ENCODE data around the gene DENND2C. TPM values are rescaled to one million over a fixed set of nuclear protein-coding genes. Genes with fewer than 3 reads are reported as not detected.

The DENND2C gene
- total and polyA plus RNA-seq, 2 donors (not counting 1 experiment from before 2014, with no cell fraction given), result 1.3 to 1.7 TPM

DNA sequence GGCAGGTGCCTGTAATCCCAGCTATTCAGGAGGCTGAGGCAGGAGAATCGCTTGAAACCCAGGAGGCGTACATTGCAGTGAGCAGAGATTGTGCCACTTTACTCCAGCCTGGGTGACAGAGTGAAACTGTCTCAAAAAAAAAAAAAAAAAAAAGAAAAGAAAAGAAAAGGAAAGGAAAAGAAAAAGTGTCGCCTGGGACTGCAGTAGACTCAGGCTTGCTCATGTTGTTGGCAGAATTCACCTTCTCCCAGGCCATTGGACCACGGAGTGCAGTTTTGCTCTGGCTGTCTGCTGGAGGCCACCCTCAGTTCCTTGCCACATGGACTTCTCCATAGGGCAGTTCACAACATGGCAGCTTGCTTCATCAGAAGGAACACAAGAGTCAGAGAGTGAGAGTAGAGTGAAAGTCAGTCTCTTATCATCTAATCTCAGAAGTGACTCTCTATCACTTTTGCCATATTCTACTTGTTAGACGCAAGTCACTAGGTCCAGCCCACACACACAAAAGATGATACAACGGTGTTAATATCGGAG, 117.7 kb downstream of the DENND2C start:
- H3K27me3 ChIP-seq (ENCODE audit: control insufficient read depth, insufficient read depth, low read length), result no peaks in the 10 kb centered on the region

DNA sequence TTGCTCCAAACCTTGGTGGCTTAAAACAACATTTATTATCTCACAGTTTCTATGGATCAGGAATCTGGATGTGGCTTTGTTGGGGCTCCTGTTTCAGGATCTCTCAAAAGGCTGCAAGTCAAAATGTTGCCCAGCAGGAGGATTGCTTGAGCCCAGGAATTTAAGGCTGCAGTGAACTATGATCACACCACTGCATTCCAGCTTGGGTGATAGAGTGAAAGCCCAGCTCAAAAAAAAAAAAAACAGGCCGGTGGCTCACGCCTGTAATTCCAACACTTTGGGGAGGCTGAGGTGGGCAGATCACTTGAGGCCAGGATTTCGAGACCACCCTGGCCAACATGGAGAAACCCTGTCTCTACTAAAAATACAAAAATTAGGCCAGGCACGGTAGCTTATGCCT, 118.4 kb downstream of the DENND2C start:
- no peaks in the 10 kb centered on the region for H3K4me1 ChIP-seq (ENCODE audit: control insufficient read depth, extremely low read depth, insufficient read depth, low read length)
- H4K20me1 ChIP-seq (ENCODE audit: control insufficient read depth, extremely low read depth, insufficient read depth, low read length), result no peaks in the 10 kb centered on the region
- H3K27ac ChIP-seq (ENCODE audit: insufficient read depth, low read length), result no peak overlapping the region
- no peaks in the 10 kb centered on the region for H3K79me2 ChIP-seq (ENCODE audit: control insufficient read depth, insufficient read depth, low read length)
- no peak for DNase-seq (ENCODE audit: low read depth in 2 of 2)
- H3K9me3 ChIP-seq (ENCODE audit: control insufficient read depth, insufficient read depth, low read depth, low read length), result no peaks in the 10 kb centered on the region
- H3K9ac ChIP-seq (ENCODE audit: insufficient read depth, low read length), result no peak overlapping the region
- no peak overlapping the region for H3K4me2 ChIP-seq (ENCODE audit: extremely low read depth, insufficient read depth, low read length)
- no peak overlapping the region for H2AFZ ChIP-seq (ENCODE audit: low read length)
- no peaks in the 10 kb centered on the region for H3K27me3 ChIP-seq (ENCODE audit: control insufficient read depth, insufficient read depth, low read length)
- TF ChIP-seq EZH2 (IDR thresholded peaks at IDR 0.05; ENCODE audit: low read length, missing control alignments), result no peak
- TF ChIP-seq, protein P1, sequence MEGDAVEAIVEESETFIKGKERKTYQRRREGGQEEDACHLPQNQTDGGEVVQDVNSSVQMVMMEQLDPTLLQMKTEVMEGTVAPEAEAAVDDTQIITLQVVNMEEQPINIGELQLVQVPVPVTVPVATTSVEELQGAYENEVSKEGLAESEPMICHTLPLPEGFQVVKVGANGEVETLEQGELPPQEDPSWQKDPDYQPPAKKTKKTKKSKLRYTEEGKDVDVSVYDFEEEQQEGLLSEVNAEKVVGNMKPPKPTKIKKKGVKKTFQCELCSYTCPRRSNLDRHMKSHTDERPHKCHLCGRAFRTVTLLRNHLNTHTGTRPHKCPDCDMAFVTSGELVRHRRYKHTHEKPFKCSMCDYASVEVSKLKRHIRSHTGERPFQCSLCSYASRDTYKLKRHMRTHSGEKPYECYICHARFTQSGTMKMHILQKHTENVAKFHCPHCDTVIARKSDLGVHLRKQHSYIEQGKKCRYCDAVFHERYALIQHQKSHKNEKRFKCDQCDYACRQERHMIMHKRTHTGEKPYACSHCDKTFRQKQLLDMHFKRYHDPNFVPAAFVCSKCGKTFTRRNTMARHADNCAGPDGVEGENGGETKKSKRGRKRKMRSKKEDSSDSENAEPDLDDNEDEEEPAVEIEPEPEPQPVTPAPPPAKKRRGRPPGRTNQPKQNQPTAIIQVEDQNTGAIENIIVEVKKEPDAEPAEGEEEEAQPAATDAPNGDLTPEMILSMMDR (conservative IDR thresholded peaks at IDR 0.05 in 1 of 2, IDR thresholded peaks at IDR 0.05 in 1 of 2; ENCODE audit: low read depth in 1 of 2, low read length in 2 of 2), result no peak
- H3K4me3 ChIP-seq (replicated peaks in 1 of 4; ENCODE audit: control extremely low read depth in 1 of 4, insufficient read depth in 1 of 4, low read depth in 3 of 4, low read length in 4 of 4), result no peak overlapping the region
- no peaks in the 10 kb centered on the region for H3K36me3 ChIP-seq (ENCODE audit: control insufficient read depth, insufficient read depth, low read length)

More for the DNA sequence above, 117.7 kb downstream of the DENND2C start:
- Histone ChIP-seq H3K9ac (ENCODE audit: insufficient read depth, low read length) (no peak overlapping the region), H3K79me2 (ENCODE audit: control insufficient read depth, insufficient read depth, low read length) (no peaks in the 10 kb centered on the region), H3K36me3 (ENCODE audit: control insufficient read depth, insufficient read depth, low read length) (no peaks in the 10 kb centered on the region), H3K4me3 (replicated peaks in 1 of 4; ENCODE audit: control extremely low read depth in 1 of 4, insufficient read depth in 1 of 4, low read depth in 3 of 4, low read length in 4 of 4) (no peak overlapping the region), H3K4me2 (ENCODE audit: extremely low read depth, insufficient read depth, low read length) (no peak overlapping the region), H3K4me1 (ENCODE audit: control insufficient read depth, extremely low read depth, insufficient read depth, low read length) (no peaks in the 10 kb centered on the region), H3K27ac (ENCODE audit: insufficient read depth, low read length) (no peak overlapping the region), H2AFZ (ENCODE audit: low read length) (no peak overlapping the region), H3K9me3 (ENCODE audit: control insufficient read depth, insufficient read depth, low read depth, low read length) (no peaks in the 10 kb centered on the region), H4K20me1 (ENCODE audit: control insufficient read depth, extremely low read depth, insufficient read depth, low read length) (no peaks in the 10 kb centered on the region)
- no peak for TF ChIP-seq EZH2 (IDR thresholded peaks at IDR 0.05; ENCODE audit: low read length, missing control alignments)
- TF ChIP-seq, protein P1 (conservative IDR thresholded peaks at IDR 0.05 in 1 of 2, IDR thresholded peaks at IDR 0.05 in 1 of 2; ENCODE audit: low read depth in 1 of 2, low read length in 2 of 2), result no peak
- no peak for DNase-seq (ENCODE audit: low read depth in 2 of 2)

DNA sequence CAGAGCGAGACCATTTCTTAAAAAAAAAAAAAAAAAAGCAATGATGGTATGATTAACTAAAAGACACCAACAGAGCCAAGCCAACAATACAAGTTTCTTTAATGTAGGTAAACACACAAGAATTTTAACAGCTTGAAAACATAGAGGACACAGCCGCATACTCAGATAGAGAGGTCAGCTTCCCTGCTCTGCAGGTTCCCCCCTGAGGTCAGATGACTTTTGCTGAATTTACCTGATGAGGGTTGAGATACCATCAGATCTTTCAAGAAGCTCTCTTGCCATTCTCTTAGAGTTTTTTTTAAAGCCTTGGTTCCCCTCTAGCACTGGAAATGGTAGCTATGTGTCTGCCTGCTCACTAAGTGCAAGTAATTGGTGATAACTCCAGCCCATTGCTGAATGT, 119.5 kb downstream of the DENND2C start:
- H3K9ac ChIP-seq (ENCODE audit: insufficient read depth, low read length), result no peak overlapping the region
- no peak overlapping the region for H3K27ac ChIP-seq (ENCODE audit: insufficient read depth, low read length)
- H3K36me3 ChIP-seq (ENCODE audit: control insufficient read depth, insufficient read depth, low read length), result no peaks in the 10 kb centered on the region
- no peaks in the 10 kb centered on the region for H4K20me1 ChIP-seq (ENCODE audit: control insufficient read depth, extremely low read depth, insufficient read depth, low read length)
- no peak overlapping the region for H3K4me3 ChIP-seq (replicated peaks in 1 of 4; ENCODE audit: control extremely low read depth in 1 of 4, insufficient read depth in 1 of 4, low read depth in 3 of 4, low read length in 4 of 4)
- no peaks in the 10 kb centered on the region for H3K9me3 ChIP-seq (ENCODE audit: control insufficient read depth, insufficient read depth, low read depth, low read length)
- no peaks in the 10 kb centered on the region for H3K27me3 ChIP-seq (ENCODE audit: control insufficient read depth, insufficient read depth, low read length)
- no peaks in the 10 kb centered on the region for H3K79me2 ChIP-seq (ENCODE audit: control insufficient read depth, insufficient read depth, low read length)
- H3K4me2 ChIP-seq (ENCODE audit: extremely low read depth, insufficient read depth, low read length), result no peak overlapping the region
- TF ChIP-seq EZH2 (IDR thresholded peaks at IDR 0.05; ENCODE audit: low read length, missing control alignments), result no peak
- TF ChIP-seq, protein P1 (conservative IDR thresholded peaks at IDR 0.05 in 1 of 2, IDR thresholded peaks at IDR 0.05 in 1 of 2; ENCODE audit: low read depth in 1 of 2, low read length in 2 of 2), result no peak
- H3K4me1 ChIP-seq (ENCODE audit: control insufficient read depth, extremely low read depth, insufficient read depth, low read length), result no peaks in the 10 kb centered on the region
- DNase-seq (ENCODE audit: low read depth in 2 of 2), result no peak
- H2AFZ ChIP-seq (ENCODE audit: low read length), result no peak overlapping the region
